Putamen (tissue), 1 donor: ENCODE results near the gene TNS1.

Source experiments
- DNase-seq: peaks from one replicate; pipeline ENCODE4 v3.0.0-alpha.2; 2016; ENCODE audit warnings: low spot score

The TNS1 gene

GRCh38 chr2:217870528-217871011, 132.2 kb downstream of the TNS1 start:
- no peak for DNase-seq

- DNase-seq = no peak
These were observed 133.9 kb downstream of the TNS1 start for GRCh38 chr2:217868911-217869334.

- DNase-seq = no peak
These were observed 134.4 kb downstream of the TNS1 start for GRCh38 chr2:217868265-217868892.

- DNase-seq = no peak
These were observed 136.3 kb downstream of the TNS1 start for GRCh38 chr2:217866457-217866856.

- no peak for DNase-seq
These were observed 137.6 kb downstream of the TNS1 start for GRCh38 chr2:217864963-217865772.

GRCh38 chr2:217863883-217864282, 138.9 kb downstream of the TNS1 start:
- DNase-seq = no peak

- DNase-seq = no peak
These were observed 141.4 kb downstream of the TNS1 start for GRCh38 chr2:217861334-217861877.

- DNase-seq = no peak
These were observed 142.9 kb downstream of the TNS1 start for GRCh38 chr2:217859926-217860325.

GRCh38 chr2:217858519-217859491, 144.0 kb downstream of the TNS1 start:
- peak; percentile 66 for DNase-seq

- DNase-seq = no peak
These were observed 144.9 kb downstream of the TNS1 start for GRCh38 chr2:217857624-217858506.

- no peak for DNase-seq
These were observed 145.9 kb downstream of the TNS1 start for GRCh38 chr2:217856871-217857270.

- DNase-seq = no peak
These were observed 146.6 kb downstream of the TNS1 start for GRCh38 chr2:217856159-217856558.

GRCh38 chr2:217854684-217855420, 147.9 kb downstream of the TNS1 start:
- DNase-seq = no peak

GRCh38 chr2:217853961-217854360, 148.8 kb downstream of the TNS1 start:
- DNase-seq = no peak

- DNase-seq = peak; percentile 63
These were observed 149.4 kb downstream of the TNS1 start for GRCh38 chr2:217853301-217853881.

GRCh38 chr2:217852555-217853211, 150.1 kb downstream of the TNS1 start:
- no peak for DNase-seq

- DNase-seq = no peak
These were observed 151.4 kb downstream of the TNS1 start for GRCh38 chr2:217851191-217852020.
